ENCODE results near the gene EIF4E. TPM values are rescaled to one million over a fixed set of nuclear protein-coding genes. Genes with fewer than 3 reads are reported as not detected.

EIF4E gene
- total RNA-seq, 6 donors from 2014 or later, result 20.8 to 109 (median 59.5) TPM

- Histone ChIP-seq H3K9me3 (no peaks in the 10 kb centered on the region), H3K27me3 (no peaks in the 10 kb centered on the region), H3K36me3 (no peaks in the 10 kb centered on the region), H3K27ac (no peak overlapping the region), H3K4me3 (no peak overlapping the region), H3K4me1 (no peaks in the 10 kb centered on the region)
- 79% methylated on average over 3 of the region's 3 CpGs for WGBS, 2 donors
- ATAC-seq (ENCODE audit: low FRiP score in 2 of 2) (no peak), DNase-seq (no peak)
- TF ChIP-seq EP300 (IDR thresholded peaks at IDR 0.05), result no peak
- TF ChIP-seq POLR2A (IDR thresholded peaks at IDR 0.05), result no peak
- TF ChIP-seq, protein P1, sequence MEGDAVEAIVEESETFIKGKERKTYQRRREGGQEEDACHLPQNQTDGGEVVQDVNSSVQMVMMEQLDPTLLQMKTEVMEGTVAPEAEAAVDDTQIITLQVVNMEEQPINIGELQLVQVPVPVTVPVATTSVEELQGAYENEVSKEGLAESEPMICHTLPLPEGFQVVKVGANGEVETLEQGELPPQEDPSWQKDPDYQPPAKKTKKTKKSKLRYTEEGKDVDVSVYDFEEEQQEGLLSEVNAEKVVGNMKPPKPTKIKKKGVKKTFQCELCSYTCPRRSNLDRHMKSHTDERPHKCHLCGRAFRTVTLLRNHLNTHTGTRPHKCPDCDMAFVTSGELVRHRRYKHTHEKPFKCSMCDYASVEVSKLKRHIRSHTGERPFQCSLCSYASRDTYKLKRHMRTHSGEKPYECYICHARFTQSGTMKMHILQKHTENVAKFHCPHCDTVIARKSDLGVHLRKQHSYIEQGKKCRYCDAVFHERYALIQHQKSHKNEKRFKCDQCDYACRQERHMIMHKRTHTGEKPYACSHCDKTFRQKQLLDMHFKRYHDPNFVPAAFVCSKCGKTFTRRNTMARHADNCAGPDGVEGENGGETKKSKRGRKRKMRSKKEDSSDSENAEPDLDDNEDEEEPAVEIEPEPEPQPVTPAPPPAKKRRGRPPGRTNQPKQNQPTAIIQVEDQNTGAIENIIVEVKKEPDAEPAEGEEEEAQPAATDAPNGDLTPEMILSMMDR (IDR thresholded peaks at IDR 0.05), result no peak
- no peak for TF ChIP-seq POLR2AphosphoS5 (IDR thresholded peaks at IDR 0.05)
Observed at GRCh38 chr4:98862371-98862770, 66.6 kb downstream of the EIF4E start.

GRCh38 chr4:98861100-98861884 is 67.6 kb downstream of the EIF4E start:
- Histone ChIP-seq H3K4me3 (no peak overlapping the region), H3K27ac (no peak overlapping the region), H3K9me3 (no peaks in the 10 kb centered on the region), H3K36me3 (no peaks in the 10 kb centered on the region), H3K27me3 (no peaks in the 10 kb centered on the region), H3K4me1 (no peaks in the 10 kb centered on the region)
- DNase-seq (no peak), ATAC-seq (ENCODE audit: low FRiP score in 2 of 2) (no peak)
- 80 to 82% methylated on average over 3 of the region's 3 CpGs for WGBS, 2 donors
- TF ChIP-seq EP300 (IDR thresholded peaks at IDR 0.05) (no peak), POLR2AphosphoS5 (IDR thresholded peaks at IDR 0.05) (no peak), POLR2A (IDR thresholded peaks at IDR 0.05) (no peak)
- TF ChIP-seq, protein P1 (IDR thresholded peaks at IDR 0.05), result no peak

DNA sequence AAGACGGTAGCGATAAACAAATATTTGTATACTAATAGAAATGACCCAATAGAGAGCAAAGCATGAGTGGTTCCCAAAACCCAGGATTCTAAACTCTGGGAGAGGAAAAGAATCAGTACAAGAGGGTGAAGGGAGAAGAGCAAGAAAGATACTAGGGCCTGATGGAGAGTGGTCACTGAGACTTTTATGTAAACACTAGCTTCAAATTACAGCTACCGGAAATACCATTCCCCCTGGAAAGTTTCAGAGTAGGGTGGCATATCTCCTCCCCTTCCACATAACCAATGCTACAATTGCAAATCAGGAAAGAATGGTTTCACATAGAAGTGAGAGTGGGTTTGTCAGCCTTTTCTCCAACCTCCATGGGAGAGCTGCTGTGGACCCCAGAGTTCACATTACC is 77.1 kb downstream of the EIF4E start:
- DNase-seq (no peak), ATAC-seq (ENCODE audit: low FRiP score in 2 of 2) (no peak)
- no peak overlapping the region for H3K4me3 ChIP-seq
- H3K36me3 ChIP-seq, result no peaks in the 10 kb centered on the region
- no peaks in the 10 kb centered on the region for H3K9me3 ChIP-seq
- WGBS, 2 donors, result 84% methylated on average over 3 of the region's 3 CpGs
- H3K27ac ChIP-seq, result no peak overlapping the region
- no peaks in the 10 kb centered on the region for H3K4me1 ChIP-seq
- TF ChIP-seq POLR2AphosphoS5 (IDR thresholded peaks at IDR 0.05), result no peak
- TF ChIP-seq POLR2A (IDR thresholded peaks at IDR 0.05), result no peak
- no peak for TF ChIP-seq EP300 (IDR thresholded peaks at IDR 0.05)
- TF ChIP-seq, protein P1 (IDR thresholded peaks at IDR 0.05), result no peak
- H3K27me3 ChIP-seq, result no peaks in the 10 kb centered on the region

DNA sequence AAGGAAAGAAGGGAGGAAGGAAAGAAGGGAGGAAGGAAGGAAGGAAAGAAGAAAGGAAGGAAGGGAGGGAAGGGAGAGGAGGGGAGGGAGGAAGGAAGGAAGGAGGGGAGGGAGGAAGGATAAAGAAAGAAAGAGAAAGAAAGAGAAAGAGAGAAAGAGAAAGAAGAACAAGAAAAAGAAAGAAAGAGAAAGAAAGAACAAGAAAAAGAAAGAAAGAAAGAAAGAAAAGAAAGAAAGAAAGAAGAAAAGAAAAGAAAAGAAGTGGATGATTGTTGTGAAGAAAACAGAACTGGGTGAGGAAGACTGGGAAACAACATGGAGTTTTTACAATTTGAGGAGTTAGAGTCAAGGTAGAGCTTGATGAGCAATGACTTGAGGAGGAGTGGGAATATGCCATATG is 78.0 kb downstream of the EIF4E start:
- no peak for TF ChIP-seq POLR2A (IDR thresholded peaks at IDR 0.05)
- TF ChIP-seq, protein P1 (IDR thresholded peaks at IDR 0.05), result no peak
- no peak for TF ChIP-seq EP300 (IDR thresholded peaks at IDR 0.05)
- TF ChIP-seq POLR2AphosphoS5 (IDR thresholded peaks at IDR 0.05), result no peak
- ATAC-seq (ENCODE audit: low FRiP score in 2 of 2), result no peak
- H3K27ac ChIP-seq, result no peak overlapping the region
- H3K4me1 ChIP-seq, result no peaks in the 10 kb centered on the region
- no peak overlapping the region for H3K4me3 ChIP-seq
- H3K36me3 ChIP-seq, result no peaks in the 10 kb centered on the region
- DNase-seq, result no peak
- no peaks in the 10 kb centered on the region for H3K27me3 ChIP-seq
- H3K9me3 ChIP-seq, result peaks cover 0 to 5% (median 3%) of the 10 kb centered on the region in 4 donors

DNA sequence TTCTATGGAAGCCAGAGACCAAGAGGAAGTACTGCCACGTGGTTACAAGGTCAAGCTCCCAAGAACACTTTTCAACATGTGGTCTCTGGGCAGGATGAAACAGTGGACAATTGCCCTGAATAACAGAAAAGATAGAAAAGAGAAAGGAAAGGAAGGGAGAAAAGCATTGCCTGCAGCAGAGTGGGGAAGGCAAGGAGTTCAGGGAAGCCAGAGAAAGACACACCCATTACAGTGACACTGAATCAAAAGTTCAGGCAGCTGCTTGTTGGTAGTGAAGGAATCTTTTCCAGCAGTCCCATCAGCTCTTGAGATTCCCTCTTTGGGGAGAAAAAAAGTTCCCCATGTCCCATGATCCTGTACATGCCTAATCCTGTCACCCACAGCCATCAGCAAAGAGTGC is 80.5 kb downstream of the EIF4E start:
- TF ChIP-seq POLR2AphosphoS5 (IDR thresholded peaks at IDR 0.05), result no peak
- TF ChIP-seq POLR2A (IDR thresholded peaks at IDR 0.05), result no peak
- TF ChIP-seq EP300 (IDR thresholded peaks at IDR 0.05), result no peak
- TF ChIP-seq, protein P1 (IDR thresholded peaks at IDR 0.05), result no peak
- H3K27ac ChIP-seq, result no peak overlapping the region
- no peaks in the 10 kb centered on the region for H3K36me3 ChIP-seq
- 77 to 83% methylated on average over 1 of the region's 1 CpG for WGBS, 2 donors
- ATAC-seq (ENCODE audit: low FRiP score in 2 of 2) (no peak), DNase-seq (no peak)
- peaks cover 0 to 10% (median 5%) of the 10 kb centered on the region in 4 donors for H3K9me3 ChIP-seq
- no peaks in the 10 kb centered on the region for H3K4me1 ChIP-seq
- no peaks in the 10 kb centered on the region for H3K27me3 ChIP-seq
- no peak overlapping the region for H3K4me3 ChIP-seq

Data from upper lobe of left lung (tissue), 6 donors.